ENCODE results near the gene BAZ2B.

BAZ2B gene

GRCh38 chr2:159297042-159297707, 319.2 kb downstream of the BAZ2B start:
- DNase-seq, result peak; percentile 15
- in situ Hi-C loops (cut with MboI; ENCODE audit: low pct_unique_long_range_greater_than_20kb, low sequenced_read_pairs), result no loop called here

- peak; percentile 22 for DNase-seq
- in situ Hi-C loops (cut with MboI; ENCODE audit: low pct_unique_long_range_greater_than_20kb, low sequenced_read_pairs), result no loop called here
These were observed 324.2 kb downstream of the BAZ2B start for GRCh38 chr2:159292157-159292556.

GRCh38 chr2:159290289-159290907, 325.9 kb downstream of the BAZ2B start:
- DNase-seq, result peak; percentile 90
- in situ Hi-C loops (cut with MboI; ENCODE audit: low pct_unique_long_range_greater_than_20kb, low sequenced_read_pairs), result no loop called here

GRCh38 chr2:159287733-159288132, 328.6 kb downstream of the BAZ2B start:
- in situ Hi-C loops (cut with MboI; ENCODE audit: low pct_unique_long_range_greater_than_20kb, low sequenced_read_pairs), result no loop called here

GRCh38 chr2:159286709-159287441, 329.5 kb downstream of the BAZ2B start:
- in situ Hi-C loops (cut with MboI; ENCODE audit: low pct_unique_long_range_greater_than_20kb, low sequenced_read_pairs), result no loop called here
- DNase-seq, result peak; percentile 98

More at GRCh38 chr2:159287733-159288132, 328.6 kb downstream of the BAZ2B start:
- DNase-seq, result no peak

GRCh38 chr2:159285929-159286708, 330.2 kb downstream of the BAZ2B start, which contains the start of gene WDSUB1:
WDSUB1 (minus strand) TSS chr2:159286703; CDS start chr2:159283069, 3,634 bp downstream.
- in situ Hi-C loops (cut with MboI; ENCODE audit: low pct_unique_long_range_greater_than_20kb, low sequenced_read_pairs), result no loop called here

GRCh38 chr2:159285433-159285832, 330.9 kb downstream of the BAZ2B start:
- in situ Hi-C loops (cut with MboI; ENCODE audit: low pct_unique_long_range_greater_than_20kb, low sequenced_read_pairs), result no loop called here

More at GRCh38 chr2:159285929-159286708, 330.2 kb downstream of the BAZ2B start, which contains the start of gene WDSUB1:
- peak; percentile 67 for DNase-seq

GRCh38 chr2:159283529-159283928, 332.8 kb downstream of the BAZ2B start:
- DNase-seq, result no peak
- in situ Hi-C loops (cut with MboI; ENCODE audit: low pct_unique_long_range_greater_than_20kb, low sequenced_read_pairs), result no loop called here

More at GRCh38 chr2:159285433-159285832, 330.9 kb downstream of the BAZ2B start:
- no peak for DNase-seq

GRCh38 chr2:159281002-159281401, 335.3 kb downstream of the BAZ2B start:
- in situ Hi-C loops (cut with MboI; ENCODE audit: low pct_unique_long_range_greater_than_20kb, low sequenced_read_pairs), result no loop called here
- DNase-seq, result no peak

- no peak for DNase-seq
- in situ Hi-C loops (cut with MboI; ENCODE audit: low pct_unique_long_range_greater_than_20kb, low sequenced_read_pairs), result no loop called here
These were observed 336.6 kb downstream of the BAZ2B start for GRCh38 chr2:159279700-159280099.

GRCh38 chr2:159275111-159275510, 341.2 kb downstream of the BAZ2B start:
- in situ Hi-C loops (cut with MboI; ENCODE audit: low pct_unique_long_range_greater_than_20kb, low sequenced_read_pairs), result no loop called here
- DNase-seq, result no peak

- in situ Hi-C loops (cut with MboI; ENCODE audit: low pct_unique_long_range_greater_than_20kb, low sequenced_read_pairs), result no loop called here
- DNase-seq, result no peak
These were observed 344.2 kb downstream of the BAZ2B start for GRCh38 chr2:159272156-159272555.

- in situ Hi-C loops (cut with MboI; ENCODE audit: low pct_unique_long_range_greater_than_20kb, low sequenced_read_pairs), result no loop called here
- no peak for DNase-seq
These were observed 345.5 kb downstream of the BAZ2B start for GRCh38 chr2:159270744-159271379.
